Measurements from ENCODE around the gene PLAC8L1. TPM values are rescaled to one million over a fixed set of nuclear protein-coding genes. Genes with fewer than 3 reads are reported as not detected.

PLAC8L1 gene
- total RNA-seq (2022; extraction: Qiagen RNA extraction) = 0.14 to 0.30 TPM in 2 of 5 replicates, not detected in the others

DNA sequence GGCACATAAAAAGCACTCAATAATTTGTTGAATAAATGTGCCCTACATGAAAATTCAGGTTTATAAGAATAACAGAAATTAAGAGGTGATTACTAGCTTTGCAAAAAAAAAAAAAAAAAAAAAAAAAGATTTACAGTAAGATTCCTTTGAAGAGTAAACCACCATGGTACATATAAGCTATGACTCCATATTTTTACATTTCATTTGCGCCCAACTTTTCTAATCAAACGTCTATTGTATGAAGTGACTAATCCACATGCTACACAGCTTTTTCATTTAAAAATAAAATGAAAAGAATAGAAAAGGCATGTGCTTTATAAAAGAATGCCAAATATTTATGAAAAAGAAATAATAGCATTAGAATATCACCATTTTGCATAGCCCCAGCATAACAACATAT lies at the start of gene PLAC8L1:
Gene PLAC8L1, minus strand, starts transcription at position 101 of the 400 bp plus-strand sequence. CDS start 1,266 bp downstream, outside the sequence.

Other genes with a start within 250 kb of the PLAC8L1 start
- gene GRXCR2, start 232.6 kb downstream of the PLAC8L1 start, total RNA-seq (2022; extraction: Qiagen RNA extraction) = not detected in 5 replicates
- gene SH3RF2, start 169.0 kb downstream of the PLAC8L1 start, total RNA-seq (2022; extraction: Qiagen RNA extraction) = 2.2 to 3.0 TPM (median 2.4 TPM) in 5 replicates
- 44.8 to 58.0 TPM (median 48.9 TPM) in 5 replicates for gene LARS1, start 77.1 kb upstream of the PLAC8L1 start, total RNA-seq (2022; extraction: Qiagen RNA extraction)
- 9.8 to 13.7 TPM (median 10.7 TPM) in 5 replicates for gene RBM27, start 98.0 kb upstream of the PLAC8L1 start, total RNA-seq (2022; extraction: Qiagen RNA extraction)
- 0.07 to 0.10 TPM (median 0.08 TPM) in 5 replicates for gene POU4F3, start 233.3 kb upstream of the PLAC8L1 start, total RNA-seq (2022; extraction: Qiagen RNA extraction)